Raji (cell line): Measurements from ENCODE around the gene TGFBR1.

ENCODE experiments used
- POLR2A ChIP-seq: IDR thresholded peaks from 2 replicates; pipeline ENCODE4 v1.6.1; 2011; ENCODE audit warnings: low read depth, low read length, control low read depth; ENCODE audit not compliant: insufficient read depth

The TGFBR1 gene

GRCh38 chr9:99130069-99130468 lies 25.2 kb downstream of the TGFBR1 start:
- no peak for TF ChIP-seq POLR2A

- no peak for TF ChIP-seq POLR2A
Measured at GRCh38 chr9:99133145-99133544, 28.2 kb downstream of the TGFBR1 start.

GRCh38 chr9:99134893-99135341 lies 30.0 kb downstream of the TGFBR1 start:
- TF ChIP-seq POLR2A, result no peak

- no peak for TF ChIP-seq POLR2A
Measured at GRCh38 chr9:99135456-99135855, 30.5 kb downstream of the TGFBR1 start.

- no peak for TF ChIP-seq POLR2A
Measured at GRCh38 chr9:99137225-99137624, 32.3 kb downstream of the TGFBR1 start.

GRCh38 chr9:99137891-99138290 lies 33.0 kb downstream of the TGFBR1 start:
- no peak for TF ChIP-seq POLR2A

- TF ChIP-seq POLR2A, result no peak
Measured at GRCh38 chr9:99138424-99139284, 33.7 kb downstream of the TGFBR1 start.

- no peak for TF ChIP-seq POLR2A
Measured at GRCh38 chr9:99139868-99140267, 35.0 kb downstream of the TGFBR1 start.

- no peak for TF ChIP-seq POLR2A
Measured at GRCh38 chr9:99140685-99141314, 35.9 kb downstream of the TGFBR1 start.

GRCh38 chr9:99141849-99142248 lies 36.9 kb downstream of the TGFBR1 start:
- no peak for TF ChIP-seq POLR2A

- no peak for TF ChIP-seq POLR2A
Measured at GRCh38 chr9:99142275-99142674, 37.4 kb downstream of the TGFBR1 start.

GRCh38 chr9:99143655-99144054 lies 38.7 kb downstream of the TGFBR1 start:
- no peak for TF ChIP-seq POLR2A

- TF ChIP-seq POLR2A, result no peak
Measured at GRCh38 chr9:99144966-99145365, 40.1 kb downstream of the TGFBR1 start.

- TF ChIP-seq POLR2A, result no peak
Measured at GRCh38 chr9:99146574-99146973, 41.7 kb downstream of the TGFBR1 start.

- TF ChIP-seq POLR2A, result no peak
Measured at GRCh38 chr9:99147177-99147576, 42.3 kb downstream of the TGFBR1 start.

- TF ChIP-seq POLR2A, result no peak
Measured at GRCh38 chr9:99150451-99151171, 45.7 kb downstream of the TGFBR1 start.
